HCT116 (cell line): ENCODE measurements around the gene TMEM86A. TPM values are rescaled to one million over a fixed set of nuclear protein-coding genes. Genes with fewer than 3 reads are reported as not detected.
A peak's percentile ranks its signal among the peaks of the same experiment; 100 is the strongest.

Source experiments
- ATAC-seq: fragments of 200-7000 bp; cut with Tn5 transposase; 2 replicates; pipeline ENCODE4 v1.9.1; 2020; ENCODE audit warnings: mild to moderate bottlenecking, moderate library complexity
- BruUV-seq: library from RNA; stranded (reverse); fragments of 400-500 nt; replicated peaks from 2 replicates; lab custom pipeline; 2021; lab: Mats Ljungman, UMichigan
- CTCF ChIA-PET: fragments of 300-600 bp; sonication (Branson Sonifier 250); formaldehyde crosslinking; loops from one replicate; lab custom pipeline; 2021; ENCODE audit warnings: antibody characterized with exemption; lab: Charles Lee
- POLR2A ChIA-PET: fragments of 300-600, 350-600 bp; sonication (Branson Sonifier 250); formaldehyde crosslinking; loops from one replicate; lab custom pipeline; 2021; ENCODE audit warnings: antibody characterized with exemption; lab: Charles Lee
- RAD21 ChIA-PET, 2 experiments: fragments of 300-600 bp; sonication (Branson Sonifier 250); formaldehyde crosslinking; loops; one replicate each; lab custom pipeline; 2023; ENCODE audit warnings: low total read pairs in 2 of 2; ENCODE audit not compliant: uncharacterized antibody in 2 of 2, unreplicated experiment in 2 of 2, low non-redundant PET in 1 of 2; lab: Charles Lee
- DNase-seq: peaks from one replicate; pipeline ENCODE4 v3.0.0-alpha.2; 2010; ENCODE audit warnings: low read depth, low spot score
- H2AFZ ChIP-seq: fragments of 200-600 bp; shearing (Covaris generic), sonication (generic); 2 replicates; pipeline ENCODE4 v1.6.1; 2017; ENCODE audit warnings: low read depth, mixed run types, mixed read lengths, antibody characterized with exemption, low read length; ENCODE audit not compliant: poor library complexity, severe bottlenecking
- H3K27ac ChIP-seq: 2 replicates; pipeline ENCODE4 v1.5.1; 2012; ENCODE audit warnings: low read depth, low read length
- H3K27me3 ChIP-seq: fragments of 200-600 bp; sonication (generic); 2 replicates; pipeline ENCODE4 v1.6.1; 2016; ENCODE audit warnings: mixed run types, low read length, mixed read lengths; ENCODE audit not compliant: insufficient read depth
- H3K36me3 ChIP-seq, 2 experiments: fragments of 200-500 bp in 1 of 2; fragments of 200-600 bp in 1 of 2; sonication (Bioruptor generic) in 1 of 2; sonication (generic) in 1 of 2; 2 replicates each; pipeline versions ENCODE4 v1.5.1 to v1.6.1; 2014 to 2016; ENCODE audit warnings: low read length in 2 of 2, inconsistent platforms in 1 of 2, mixed read lengths in 1 of 2, mixed run types in 1 of 2; ENCODE audit not compliant: insufficient read depth in 2 of 2, control insufficient read depth in 1 of 2
- H3K4me1 ChIP-seq, 2 experiments: fragments of 200-600 bp in 1 of 2; sonication (generic) in 1 of 2; 2 replicates each; pipeline versions ENCODE4 v1.5.1 to v1.6.1; 2012 to 2017; ENCODE audit warnings: low read length in 2 of 2, inconsistent platforms in 1 of 2, mild to moderate bottlenecking in 1 of 2, mixed read lengths in 1 of 2, mixed run types in 1 of 2, moderate library complexity in 1 of 2; ENCODE audit not compliant: insufficient read depth in 2 of 2, control insufficient read depth in 1 of 2
- H3K4me2 ChIP-seq: fragments of 200-600 bp; sonication (generic); 2 replicates; pipeline ENCODE4 v1.6.1; 2017; ENCODE audit warnings: mixed run types, low read length, mixed read lengths
- H3K4me3 ChIP-seq, 2 experiments: fragments of 200-600 bp in 1 of 2; sonication (generic) in 1 of 2; replicated peaks in 1 of 2; 2 replicates each; pipeline ENCODE4 v1.5.1; 2011 to 2016; ENCODE audit warnings: low read length in 2 of 2, control low read depth in 1 of 2, low read depth in 1 of 2, mild to moderate bottlenecking in 1 of 2, mixed read lengths in 1 of 2, mixed run types in 1 of 2
- H3K79me2 ChIP-seq: fragments of 200-600 bp; sonication (generic); 2 replicates; pipeline ENCODE4 v1.6.1; 2017; ENCODE audit warnings: mild to moderate bottlenecking, mixed run types, low read length, moderate library complexity, mixed read lengths; ENCODE audit not compliant: insufficient read depth
- H3K9ac ChIP-seq: fragments of 200-600 bp; sonication (generic); 2 replicates; pipeline ENCODE4 v1.6.1; 2016; ENCODE audit warnings: low read length, mixed read lengths
- H3K9me2 ChIP-seq: fragments of 200-600 bp; sonication (generic), shearing (Covaris generic); 2 replicates; pipeline ENCODE4 v1.6.1; 2017; ENCODE audit warnings: mixed run types, mild to moderate bottlenecking, moderate library complexity; ENCODE audit not compliant: insufficient read depth
- H3K9me3 ChIP-seq, 2 experiments: fragments of 200-500 bp in 1 of 2; fragments of 200-600 bp in 1 of 2; sonication (Bioruptor generic) in 1 of 2; sonication (generic) in 1 of 2; 2 replicates each; pipeline ENCODE4 v1.6.1; 2014 to 2017; ENCODE audit warnings: low read length in 2 of 2, mixed read lengths in 2 of 2, inconsistent platforms in 1 of 2, low read depth in 1 of 2, mild to moderate bottlenecking in 1 of 2, mixed run types in 1 of 2, moderate library complexity in 1 of 2; ENCODE audit not compliant: control insufficient read depth in 1 of 2, insufficient read depth in 1 of 2
- H4K20me1 ChIP-seq: fragments of 200-600 bp; sonication (generic), shearing (Covaris generic); 2 replicates; pipeline ENCODE4 v1.6.1; 2017; ENCODE audit warnings: mixed run types, mild to moderate bottlenecking, moderate library complexity; ENCODE audit not compliant: insufficient read depth
- ATF3 ChIP-seq: IDR thresholded peaks from 2 replicates; pipeline ENCODE4 v1.6.1; 2012
- CTCF ChIP-seq, 3 experiments: fragments of 200-600 bp in 1 of 3; sonication (generic) in 1 of 3; IDR thresholded peaks in 2 of 3; conservative IDR thresholded peaks in 1 of 3; 2 replicates each; pipeline ENCODE4 v1.5.1; 2012 to 2017; ENCODE audit warnings: low read depth in 2 of 3, low read length in 2 of 3, antibody characterized with exemption in 1 of 3, borderline replicate concordance in 1 of 3, control low read depth in 1 of 3, mild to moderate bottlenecking in 1 of 3, mixed read lengths in 1 of 3, mixed run types in 1 of 3, moderate library complexity in 1 of 3; ENCODE audit not compliant: insufficient read depth in 1 of 3
- EGR1 ChIP-seq: IDR thresholded peaks from 2 replicates; pipeline ENCODE4 v1.6.1; 2012; ENCODE audit warnings: low read depth
- FOSL1 ChIP-seq: IDR thresholded peaks from 2 replicates; pipeline ENCODE4 v1.6.1; 2012; ENCODE audit warnings: low read depth
- JUND ChIP-seq: IDR thresholded peaks from 2 replicates; pipeline ENCODE4 v1.6.1; 2012
- MAX ChIP-seq: IDR thresholded peaks from 2 replicates; pipeline ENCODE4 v1.6.1; 2012
- POLR2A ChIP-seq: IDR thresholded peaks from 2 replicates; pipeline ENCODE4 v1.7.0; 2011; ENCODE audit warnings: borderline replicate concordance; ENCODE audit not compliant: insufficient read depth, insufficient read length; ENCODE audit errors: extremely low read depth
- POLR2AphosphoS5 ChIP-seq: IDR thresholded peaks from 2 replicates; pipeline ENCODE4 v1.6.1; 2011; ENCODE audit warnings: mild to moderate bottlenecking, low read depth, low read length, moderate library complexity
- SIN3A ChIP-seq: IDR thresholded peaks from 2 replicates; pipeline ENCODE4 v1.6.1; 2012; ENCODE audit warnings: low read depth
- SP1 ChIP-seq: IDR thresholded peaks from 2 replicates; pipeline ENCODE4 v1.6.1; 2012; ENCODE audit warnings: low read depth
- SRF ChIP-seq: IDR thresholded peaks from 2 replicates; pipeline ENCODE4 v1.6.1; 2012; ENCODE audit warnings: low read depth
- TCF7L2 ChIP-seq: IDR thresholded peaks from 2 replicates; pipeline ENCODE4 v1.7.0; 2011; ENCODE audit warnings: borderline replicate concordance, inconsistent platforms; ENCODE audit not compliant: insufficient read depth, insufficient read length; ENCODE audit errors: extremely low read depth
- ZNF274 ChIP-seq: fragments of 200-500 bp; sonication (Bioruptor generic); IDR thresholded peaks from 2 replicates; pipeline ENCODE4 v1.6.1; 2014; ENCODE audit warnings: mild to moderate bottlenecking, low read depth, low read length, inconsistent platforms
- intact Hi-C: fragments of 100-400 bp; cut with micrococcal nuclease; formaldehyde crosslinking; loops from 2 replicates; pipeline ENCODE4 v1.10.0; 2022
- total RNA-seq: library from RNA; stranded (reverse); gene quantifications from one replicate; pipeline ENCODE4 v1.2.1, GENCODE V29; 2021; ENCODE audit not compliant: unreplicated experiment

The TMEM86A gene
- total RNA-seq, 1 experiment from 2014 or later, result 2.0 TPM

- Histone ChIP-seq H3K79me2 (no peaks in the 10 kb centered on the region), H3K27me3 (peaks cover 5% of the 10 kb centered on the region; the same call in 1 of the 2 replicates), H3K4me2 (peak overlapping the region; percentile 81), H2AFZ (peak overlapping the region; percentile 26), H4K20me1 (no peaks in the 10 kb centered on the region), H3K9me2 (no peaks in the 10 kb centered on the region), H3K4me1 (peaks cover 0 to 12% of the 10 kb centered on the region in 2 experiments; a peak in 1 of 4 replicates), H3K9ac (peak overlapping the region; percentile 58), H3K4me3 (peak overlapping the region; percentile 51 to 63), H3K36me3 (no peaks in the 10 kb centered on the region), H3K9me3 (no peaks in the 10 kb centered on the region), H3K27ac (peak overlapping the region; percentile 38; the same call in 1 of the 2 replicates)
- intact Hi-C loops, result no loop called here
- POLR2A ChIA-PET, result no interaction called here
- TF ChIP-seq TCF7L2 (peak; percentile 27), JUND (no peak), POLR2AphosphoS5 (peak; percentile 56; the same call in 1 of the 2 replicates)
- BruUV-seq, result no TSS peak
- ATAC-seq (peak; percentile 85), DNase-seq (peak; percentile 28)
- RAD21 ChIA-PET, result no interaction called here
- CTCF ChIA-PET, result interaction anchor here (0.9 to 1.2 kb wide), 5 partner anchors 10 to 606 kb away, joined by 3 to 11 read pairs (median 5); no protein-coding TSS in a partner anchor
These were observed 22.4 kb downstream of the TMEM86A start for GRCh38 chr11:18720808-18721560.

- peak; percentile 45 for DNase-seq
- peaks cover 0 to 12% of the 10 kb centered on the region in 2 experiments; a peak in 1 of 4 replicates for H3K4me1 ChIP-seq
- ATAC-seq, result peak; percentile 80
- H3K79me2 ChIP-seq, result no peaks in the 10 kb centered on the region
- ChIA-PET POLR2A (no interaction called here), CTCF (interaction anchor here (0.8 to 1.3 kb wide), 18 partner anchors 9 to 606 kb away, joined by 3 to 11 read pairs (median 4); partner anchors contain the start of gene TMEM86A), RAD21 (interaction anchor here in 1 of 2 experiments (0.8 kb wide), 1 partner anchor 181 kb away, joined by 3 read pairs; no protein-coding TSS in a partner anchor)
- H3K4me2 ChIP-seq, result peak overlapping the region; percentile 81
- no peaks in the 10 kb centered on the region for H3K9me3 ChIP-seq
- peak overlapping the region; percentile 51 to 63 for H3K4me3 ChIP-seq
- no peaks in the 10 kb centered on the region for H3K36me3 ChIP-seq
- no peaks in the 10 kb centered on the region for H3K27me3 ChIP-seq
- BruUV-seq, result TSS peak; percentile 85
- H3K9ac ChIP-seq, result peak overlapping the region; percentile 58
- H3K9me2 ChIP-seq, result no peaks in the 10 kb centered on the region
- intact Hi-C loops, result no loop called here
- H2AFZ ChIP-seq, result peak overlapping the region; percentile 46
- peak overlapping the region; percentile 38; the same call in 1 of the 2 replicates for H3K27ac ChIP-seq
- H4K20me1 ChIP-seq, result no peaks in the 10 kb centered on the region
- TF ChIP-seq SIN3A, result no peak
- no peak for TF ChIP-seq SP1
- no peak for TF ChIP-seq ZNF274
- TF ChIP-seq SRF, result no peak
- TF ChIP-seq FOSL1, result no peak
- TF ChIP-seq CTCF (IDR thresholded peaks at IDR 0.05 in 2 of 3, conservative IDR thresholded peaks at IDR 0.05 in 1 of 3; ENCODE audit: borderline replicate concordance in 1 of 3, insufficient read depth in 1 of 3, low read depth in 2 of 3, low read length in 2 of 3), result peak; percentile 32 to 82 (median 75); a peak in 5 of 6 replicates
- TF ChIP-seq POLR2AphosphoS5, result no peak
- no peak for TF ChIP-seq POLR2A
- no peak for TF ChIP-seq JUND
- no peak for TF ChIP-seq EGR1
- no peak for TF ChIP-seq ATF3
- 0 out of 2 replicates have a peak, but pooled peaks have one; percentile 3 for TF ChIP-seq MAX
- TF ChIP-seq TCF7L2, result no peak
These were observed 23.1 kb downstream of the TMEM86A start for GRCh38 chr11:18721561-18722292.
